Gastrocnemius medialis (tissue), 4 donors: Measurements from ENCODE around the gene PGGT1B. TPM values are rescaled to one million over a fixed set of nuclear protein-coding genes. Genes with fewer than 3 reads are reported as not detected.

Experiments used
- ATAC-seq, 2 donors: fragments of 150-250 bp; one replicate each; pipeline ENCODE4 v1.9.1; 2016
- DNase-seq, 2 donors: peaks; one replicate each; pipeline ENCODE4 v3.0.0-alpha.2; 2019
- H3K27ac ChIP-seq, 4 donors: fragments of 200-600 bp; sonication (generic); 1 replicate in 1 of 4; 2 replicates in 3 of 4; pipeline ENCODE4 v1.5.1; 2016 to 2018; ENCODE audit warnings: mild to moderate bottlenecking in 2 of 4, moderate library complexity in 1 of 4
- H3K27me3 ChIP-seq, 3 donors: fragments of 200-600 bp; sonication (generic) in 2 of 3; 1 replicate in 1 of 3; 2 replicates in 2 of 3; pipeline versions ENCODE4 v1.5.1 to v1.6.0; 2016 to 2019; ENCODE audit warnings: mild to moderate bottlenecking in 1 of 3, moderate library complexity in 1 of 3
- H3K36me3 ChIP-seq, 2 donors: fragments of 200-600 bp; sonication (generic) in 1 of 2; one replicate each; pipeline ENCODE4 v1.5.1; 2017 to 2018
- H3K4me1 ChIP-seq, 2 donors: fragments of 200-600 bp; sonication (generic) in 1 of 2; one replicate each; pipeline ENCODE4 v1.5.1; 2016 to 2017; ENCODE audit warnings: mild to moderate bottlenecking in 2 of 2
- H3K4me3 ChIP-seq, 4 donors: fragments of 200-600 bp; sonication (generic) in 3 of 4; 1 replicate in 1 of 4; 2 replicates in 3 of 4; pipeline ENCODE4 v1.5.1; 2016 to 2019; ENCODE audit warnings: mild to moderate bottlenecking in 2 of 4
- H3K9me3 ChIP-seq, 3 donors: fragments of 200-600 bp; sonication (generic) in 2 of 3; 1 replicate in 1 of 3; 2 replicates in 2 of 3; pipeline ENCODE4 v1.5.1; 2016 to 2019
- CTCF ChIP-seq, 5 experiments: fragments of 450-650 bp in 3 of 5; fragments of 200-600 bp in 2 of 5; sonication (generic) in 2 of 5; IDR thresholded peaks in 4 of 5; conservative IDR thresholded peaks in 1 of 5; 1 replicate in 4 of 5; 2 replicates in 1 of 5; pipeline ENCODE4 v1.5.1; 2016 to 2019; ENCODE audit warnings: antibody characterized with exemption in 5 of 5, mild to moderate bottlenecking in 3 of 5, moderate library complexity in 3 of 5
- POLR2A ChIP-seq, 2 donors: fragments of 450-650 bp; IDR thresholded peaks; one replicate each; pipeline ENCODE4 v1.6.1; 2017; ENCODE audit warnings: antibody characterized with exemption in 2 of 2, mild to moderate bottlenecking in 2 of 2, moderate library complexity in 2 of 2
- in situ Hi-C, 4 donors: fragments of 200-750 bp; cut with MboI; loops; one replicate each; pipeline versions ENCODE4 v1.15.0 to v1.8.0; 2017; ENCODE audit warnings: low sequenced_read_pairs in 4 of 4
- intact Hi-C: fragments of 100-400 bp; cut with DNase I; formaldehyde crosslinking; loops from one replicate; pipeline ENCODE4 v1.15.1; 2023; ENCODE audit warnings: low total_unique reads
- total RNA-seq, 4 donors: library from RNA; depleted of rRNA; stranded (reverse); fragments of >200 nt; gene quantifications; one replicate each; pipeline versions ENCODE4 v1.1.0 to v1.2.3, GENCODE V29; 2016

Gene PGGT1B
- total RNA-seq, 4 donors from 2014 or later, result 6.7 to 16.3 (median 10.4) TPM

GRCh38 chr5:115190388-115190787, 72.3 kb downstream of the PGGT1B start:
- intact Hi-C loops, result no loop called here
- in situ Hi-C loops, result no loop called here
- no peaks in the 10 kb centered on the region for H3K4me1 ChIP-seq
- TF ChIP-seq POLR2A (IDR thresholded peaks at IDR 0.05) (no peak), CTCF (IDR thresholded peaks at IDR 0.05 in 4 of 5, conservative IDR thresholded peaks at IDR 0.05 in 1 of 5) (no peak)
- H3K9me3 ChIP-seq, result no peaks in the 10 kb centered on the region
- no peak for DNase-seq
- no peak for ATAC-seq
- no peak overlapping the region for H3K4me3 ChIP-seq
- no peak overlapping the region for H3K27ac ChIP-seq
- H3K36me3 ChIP-seq, result no peaks in the 10 kb centered on the region
- H3K27me3 ChIP-seq, result no peaks in the 10 kb centered on the region

DNA sequence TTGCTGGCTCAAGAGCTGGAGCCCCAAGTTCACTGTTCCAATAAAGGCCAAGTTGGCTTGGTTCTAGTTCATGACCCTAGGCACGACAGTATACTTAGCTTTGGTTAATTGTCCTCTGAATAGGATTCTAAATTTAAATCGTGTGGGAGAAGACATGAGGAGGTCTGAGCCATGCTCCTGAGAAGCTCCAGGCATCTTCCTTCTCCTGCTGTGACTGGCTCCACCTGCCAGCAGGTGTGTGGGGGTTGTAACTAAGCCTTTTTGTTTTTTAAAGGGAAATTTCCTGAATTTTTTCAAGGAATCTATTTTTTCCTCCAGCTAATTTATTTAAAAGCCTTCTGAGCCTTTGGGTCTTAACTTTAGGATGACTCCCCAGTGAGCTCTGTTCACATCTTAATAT, 72.8 kb downstream of the PGGT1B start:
- DNase-seq (no peak), ATAC-seq (no peak)
- Histone ChIP-seq H3K4me1 (no peaks in the 10 kb centered on the region), H3K27ac (no peak overlapping the region), H3K27me3 (peaks cover 0 to 2% (median 2%) of the 10 kb centered on the region in 3 donors), H3K4me3 (no peak overlapping the region), H3K9me3 (no peaks in the 10 kb centered on the region), H3K36me3 (no peaks in the 10 kb centered on the region)
- in situ Hi-C loops, result no loop called here
- intact Hi-C loops, result no loop called here
- TF ChIP-seq POLR2A (IDR thresholded peaks at IDR 0.05) (no peak), CTCF (IDR thresholded peaks at IDR 0.05 in 4 of 5, conservative IDR thresholded peaks at IDR 0.05 in 1 of 5) (no peak)

- DNase-seq (no peak), ATAC-seq (no peak)
- H3K9me3 ChIP-seq, result no peaks in the 10 kb centered on the region
- peaks cover 19 to 32% (median 31%) of the 10 kb centered on the region in 3 donors for H3K27me3 ChIP-seq
- no peak overlapping the region for H3K27ac ChIP-seq
- in situ Hi-C loops (no loop called here), intact Hi-C loops (no loop called here)
- no peak overlapping the region for H3K4me3 ChIP-seq
- no peaks in the 10 kb centered on the region for H3K4me1 ChIP-seq
- H3K36me3 ChIP-seq, result no peaks in the 10 kb centered on the region
- no peak for TF ChIP-seq CTCF (IDR thresholded peaks at IDR 0.05 in 4 of 5, conservative IDR thresholded peaks at IDR 0.05 in 1 of 5)
- TF ChIP-seq POLR2A (IDR thresholded peaks at IDR 0.05), result no peak
Measured at GRCh38 chr5:115186794-115187193, 75.9 kb downstream of the PGGT1B start.

DNA sequence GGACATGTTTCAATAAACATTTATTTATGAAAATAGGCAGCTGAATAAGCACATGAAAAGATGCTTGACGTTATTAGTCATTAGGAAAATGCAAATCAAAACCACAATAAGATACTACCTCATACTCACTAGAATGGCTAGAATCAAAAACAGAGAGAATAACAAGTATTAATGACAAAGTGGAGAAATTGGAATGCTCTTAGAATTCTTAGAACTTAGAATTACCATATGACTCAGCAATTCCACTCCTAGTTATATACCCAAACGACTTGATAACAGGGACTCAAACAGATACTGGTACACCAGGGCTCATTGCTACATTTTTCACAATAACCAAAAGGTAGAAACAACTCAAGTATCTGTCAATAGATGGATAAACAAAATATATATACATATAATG, 77.9 kb downstream of the PGGT1B start:
- in situ Hi-C loops, result no loop called here
- H3K36me3 ChIP-seq, result no peaks in the 10 kb centered on the region
- H3K27ac ChIP-seq, result no peak overlapping the region
- H3K27me3 ChIP-seq, result peaks cover 38 to 52% (median 51%) of the 10 kb centered on the region in 3 donors
- no peak for TF ChIP-seq CTCF (IDR thresholded peaks at IDR 0.05 in 4 of 5, conservative IDR thresholded peaks at IDR 0.05 in 1 of 5)
- TF ChIP-seq POLR2A (IDR thresholded peaks at IDR 0.05), result no peak
- intact Hi-C loops, result no loop called here
- peaks cover under 1 to 5% of the 10 kb centered on the region in 2 donors for H3K4me1 ChIP-seq
- no peaks in the 10 kb centered on the region for H3K9me3 ChIP-seq
- DNase-seq (no peak), ATAC-seq (no peak)
- no peak overlapping the region for H3K4me3 ChIP-seq

DNA sequence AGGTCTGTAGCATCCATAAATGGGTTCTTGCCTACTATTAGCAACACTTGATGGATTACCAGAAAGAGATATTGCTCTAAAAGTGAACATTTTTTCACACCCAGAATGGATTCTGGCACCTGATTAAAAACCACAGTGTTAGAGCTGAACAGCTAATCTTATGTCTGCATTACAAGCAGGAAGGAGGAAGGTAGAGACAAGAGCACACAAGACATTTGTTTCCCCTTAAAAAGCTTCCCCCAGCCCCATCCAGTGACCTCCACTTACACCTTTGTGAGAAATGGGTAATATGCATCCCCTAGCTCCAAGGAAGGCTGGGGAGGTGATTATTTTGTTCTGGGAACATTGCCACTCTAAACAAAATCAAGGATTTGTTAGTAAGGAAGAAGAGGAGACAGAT, 80.9 kb downstream of the PGGT1B start:
- DNase-seq, result no peak

More for the DNA sequence above, 80.9 kb downstream of the PGGT1B start:
- Histone ChIP-seq H3K4me1 (peaks cover 4 to 10% of the 10 kb centered on the region in 2 donors), H3K36me3 (no peaks in the 10 kb centered on the region), H3K9me3 (no peaks in the 10 kb centered on the region), H3K27ac (no peak overlapping the region), H3K27me3 (peaks cover 51 to 73% (median 67%) of the 10 kb centered on the region in 3 donors), H3K4me3 (no peak overlapping the region)
- no peak for TF ChIP-seq CTCF (IDR thresholded peaks at IDR 0.05 in 4 of 5, conservative IDR thresholded peaks at IDR 0.05 in 1 of 5)
- TF ChIP-seq POLR2A (IDR thresholded peaks at IDR 0.05), result no peak
- no peak for ATAC-seq
- intact Hi-C loops (no loop called here), in situ Hi-C loops (no loop called here)
